Spleen (tissue), 11 donors: ENCODE data around the gene RNFT2. TPM values are rescaled to one million over a fixed set of nuclear protein-coding genes. Genes with fewer than 3 reads are reported as not detected.

ENCODE experiments used
- DNase-seq: peaks from one replicate; pipeline ENCODE4 v3.0.0-alpha.2; 2020
- H3K27ac ChIP-seq, 8 donors: fragments of 200-600 bp; sonication (generic) in 7 of 8; 1 replicate in 4 of 8; 2 replicates in 4 of 8; pipeline versions ENCODE4 v1.5.0 to v1.8.0; 2016 to 2021; ENCODE audit warnings: inconsistent platforms in 4 of 8, mild to moderate bottlenecking in 4 of 8, moderate library complexity in 1 of 8
- H3K27me3 ChIP-seq, 7 donors: fragments of 200-600 bp; sonication (generic) in 6 of 7; replicated peaks in 1 of 7; 1 replicate in 4 of 7; 2 replicates in 3 of 7; pipeline versions ENCODE4 v1.5.0 to v1.8.0; 2016 to 2021; ENCODE audit warnings: inconsistent platforms in 3 of 7, mild to moderate bottlenecking in 1 of 7
- H3K36me3 ChIP-seq, 6 donors: fragments of 200-600 bp; sonication (generic) in 5 of 6; 1 replicate in 4 of 6; 2 replicates in 2 of 6; pipeline versions ENCODE4 v1.5.0 to v1.8.0; 2016 to 2021; ENCODE audit warnings: inconsistent platforms in 2 of 6
- H3K4me1 ChIP-seq, 6 donors: fragments of 200-600 bp; sonication (generic) in 5 of 6; 1 replicate in 3 of 6; 2 replicates in 3 of 6; pipeline versions ENCODE4 v1.5.0 to v1.8.0; 2016 to 2021; ENCODE audit warnings: inconsistent platforms in 3 of 6
- H3K4me3 ChIP-seq, 8 donors: fragments of 200-600 bp; sonication (generic) in 7 of 8; 1 replicate in 4 of 8; 2 replicates in 4 of 8; pipeline versions ENCODE4 v1.5.0 to v1.8.0; 2016 to 2021; ENCODE audit warnings: inconsistent platforms in 4 of 8, mild to moderate bottlenecking in 4 of 8, moderate library complexity in 2 of 8
- H3K9me3 ChIP-seq, 8 donors: fragments of 200-600 bp; sonication (generic) in 7 of 8; 1 replicate in 4 of 8; 2 replicates in 4 of 8; pipeline versions ENCODE4 v1.5.0 to v1.8.0; 2016 to 2021; ENCODE audit warnings: inconsistent platforms in 4 of 8
- CTCF ChIP-seq, 11 experiments: fragments of 200-600 bp in 7 of 11; fragments of 450-650 bp in 4 of 11; sonication (generic) in 4 of 11; IDR thresholded peaks in 8 of 11; conservative IDR thresholded peaks in 3 of 11; 1 replicate in 7 of 11; 2 replicates in 4 of 11; pipeline versions ENCODE4 v1.4.0 to v1.8.0; 2016 to 2021; ENCODE audit warnings: antibody characterized with exemption in 11 of 11, inconsistent platforms in 4 of 11, mild to moderate bottlenecking in 1 of 11
- POLR2A ChIP-seq, 3 donors: fragments of 450-650 bp; IDR thresholded peaks; one replicate each; pipeline ENCODE4 v1.5.1; 2017; ENCODE audit warnings: antibody characterized with exemption in 3 of 3, mild to moderate bottlenecking in 1 of 3
- POLR2AphosphoS5 ChIP-seq, 3 donors: sonication (generic); formaldehyde crosslinking; IDR thresholded peaks; one replicate each; pipeline ENCODE4 v1.5.1; 2017; ENCODE audit warnings: antibody characterized with exemption in 3 of 3
- WGBS, 5 donors: extraction: QIAGEN DNeasy Blood & Tissue Kit in 3 of 5; methylation state at CpG; one replicate each; pipeline versions ENCODE4 v1.1.5 to v1.1.7; 2013 to 2018; 5-methylcytosine and 5-hydroxymethylcytosine counted together
- intact Hi-C: fragments of 100-400 bp; cut with DNase I; formaldehyde crosslinking; loops from one replicate; pipeline ENCODE4 v1.15.0; 2023; ENCODE audit warnings: low total_unique reads
- polyA plus RNA-seq, 3 donors: library from polyadenylated mRNA; stranded (reverse); fragments of 200-250 nt; gene quantifications; one replicate each; pipeline ENCODE4 v1.2.1, GENCODE V29; 2013
- total RNA-seq, 7 donors: library from RNA; depleted of rRNA in 3 of 7; stranded (reverse); fragments of >200 nt in 3 of 7; fragmentation: NEBNext Ultra II Directional in 4 of 7; extraction: Animal tissue kit (Norgen Biotek cat#: 25700) in 4 of 7; gene quantifications; one replicate each; pipeline versions ENCODE4 v1.1.0 to v1.2.1, GENCODE V29; 2016 to 2021
- donor health status: healthy with polysubstance abuse.
- donor health status: DM: no; HTN: no; CAD: no; lungs with moderate emphysema.
- donor health status: DM: no; HTN: no; CAD: no.
- donor health status: Bipolar disorder and iron deficiency.
- donor health status: healthy.
- donor health status: DM: no; HTN: no; CAD: no.
- donor health status: DM: yes; HTN: yes; CAD: no.

The RNFT2 gene
- total and polyA plus RNA-seq, 10 donors: 1.9 to 6.0 (median 3.8) TPM

GRCh38 chr12:116820064-116820656 lies 82.0 kb downstream of the RNFT2 start:
- Histone ChIP-seq H3K4me1 (peaks cover 13 to 28% (median 22%) of the 10 kb centered on the region in 6 donors), H3K4me3 (peak overlapping the region in 1 of 8 donors; percentile 80), H3K36me3 (no peaks in the 10 kb centered on the region), H3K27me3 (no peaks in the 10 kb centered on the region), H3K9me3 (peaks cover 0 to 10% (median 5%) of the 10 kb centered on the region in 8 donors), H3K27ac (peak overlapping the region in 1 of 8 donors; percentile 86)
- peak; percentile 66 for DNase-seq
- intact Hi-C loops: no loop called here
- 82 to 89% (median 88%) methylated on average over 10 of the region's 10 CpGs for WGBS, 5 donors
- TF ChIP-seq POLR2AphosphoS5 (IDR thresholded peaks at IDR 0.05): no peak
- TF ChIP-seq CTCF (IDR thresholded peaks at IDR 0.05 in 8 of 11, conservative IDR thresholded peaks at IDR 0.05 in 3 of 11): no peak
- no peak for TF ChIP-seq POLR2A (IDR thresholded peaks at IDR 0.05)

GRCh38 chr12:116821291-116821690 lies 83.2 kb downstream of the RNFT2 start:
- H3K27me3 ChIP-seq: no peaks in the 10 kb centered on the region
- H3K9me3 ChIP-seq: peaks cover 0 to 13% (median 5%) of the 10 kb centered on the region in 8 donors
- H3K27ac ChIP-seq: no peak overlapping the region
- intact Hi-C loops: no loop called here
- TF ChIP-seq CTCF (IDR thresholded peaks at IDR 0.05 in 8 of 11, conservative IDR thresholded peaks at IDR 0.05 in 3 of 11) (no peak), POLR2AphosphoS5 (IDR thresholded peaks at IDR 0.05) (no peak), POLR2A (IDR thresholded peaks at IDR 0.05) (no peak)
- no peaks in the 10 kb centered on the region for H3K36me3 ChIP-seq
- peak; percentile 75 for DNase-seq
- 67 to 78% (median 74%) methylated on average over 8 of the region's 8 CpGs for WGBS, 5 donors
- H3K4me1 ChIP-seq: peaks cover 13 to 28% (median 22%) of the 10 kb centered on the region in 6 donors
- H3K4me3 ChIP-seq: no peak overlapping the region

- Histone ChIP-seq H3K36me3 (no peaks in the 10 kb centered on the region), H3K9me3 (peaks cover 0 to 13% (median 5%) of the 10 kb centered on the region in 8 donors), H3K27me3 (no peaks in the 10 kb centered on the region), H3K4me1 (no peaks in the 10 kb centered on the region), H3K27ac (no peak overlapping the region), H3K4me3 (no peak overlapping the region)
- TF ChIP-seq POLR2AphosphoS5 (IDR thresholded peaks at IDR 0.05) (no peak), POLR2A (IDR thresholded peaks at IDR 0.05) (no peak), CTCF (IDR thresholded peaks at IDR 0.05 in 8 of 11, conservative IDR thresholded peaks at IDR 0.05 in 3 of 11) (no peak)
- 84 to 95% (median 91%) methylated on average over 4 of the region's 4 CpGs for WGBS, 5 donors
- intact Hi-C loops: no loop called here
- DNase-seq: no peak
Observed at GRCh38 chr12:116827432-116827831, 89.3 kb downstream of the RNFT2 start.

GRCh38 chr12:116832353-116832752 lies 94.2 kb downstream of the RNFT2 start:
- WGBS, 5 donors: 90 to 94% (median 93%) methylated on average over 6 of the region's 6 CpGs
- DNase-seq: no peak
- TF ChIP-seq POLR2AphosphoS5 (IDR thresholded peaks at IDR 0.05): no peak
- H3K36me3 ChIP-seq: peaks cover 0 to 11% (median 0%) of the 10 kb centered on the region in 6 donors
- H3K27ac ChIP-seq: no peak overlapping the region
- intact Hi-C loops: no loop called here
- no peaks in the 10 kb centered on the region for H3K9me3 ChIP-seq
- no peak overlapping the region for H3K4me3 ChIP-seq
- no peaks in the 10 kb centered on the region for H3K4me1 ChIP-seq
- H3K27me3 ChIP-seq: no peaks in the 10 kb centered on the region
